ENCODE data around the gene MGST3. TPM values are rescaled to one million over a fixed set of nuclear protein-coding genes. Genes with fewer than 3 reads are reported as not detected.

MGST3 gene
- total and polyA plus RNA-seq, 2 experiments from 2014 or later, result 84.5 to 262 TPM

DNA sequence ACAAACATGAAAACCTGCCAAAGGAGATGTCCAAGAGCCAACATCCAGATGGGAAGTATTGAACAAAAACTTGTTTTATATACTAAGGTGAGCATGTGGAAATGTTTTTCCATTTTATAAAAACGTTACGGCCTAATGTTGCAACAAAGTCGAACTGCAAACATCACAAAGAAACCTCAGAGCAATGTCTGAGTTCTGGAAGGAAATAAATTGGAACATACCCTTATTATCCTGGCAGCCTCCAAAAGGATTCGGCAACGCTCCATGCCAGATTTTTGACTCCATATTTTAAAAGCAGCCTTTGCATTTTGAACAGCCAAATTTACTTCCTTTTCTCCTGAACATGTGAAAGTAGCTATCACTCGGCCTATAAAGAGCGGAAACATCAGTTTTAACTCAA, 64.0 kb downstream of the MGST3 start:
- H3K4me3 ChIP-seq, result no peak overlapping the region
- H3K36me3 ChIP-seq (ENCODE audit: insufficient read depth), result peaks cover 6% of the 10 kb centered on the region
- H3K27ac Mint-ChIP-seq, result no peak overlapping the region
- H3K4me1 ChIP-seq (ENCODE audit: insufficient read depth), result peaks cover 8% of the 10 kb centered on the region; the same call in 1 of the 2 replicates
- H3F3A ChIP-seq (replicated peaks; ENCODE audit: low read depth), result peaks cover 5% of the 10 kb centered on the region
- H3K4me1 Mint-ChIP-seq, result peaks cover 8% of the 10 kb centered on the region
- H3K9me3 Mint-ChIP-seq, result peaks cover 26% of the 10 kb centered on the region
- no peak overlapping the region for H3K4me3 Mint-ChIP-seq
- H3K9me2 ChIP-seq (ENCODE audit: insufficient read depth), result no peaks in the 10 kb centered on the region
- H3K27me3 Mint-ChIP-seq (ENCODE audit: insufficient read depth, low read depth, poor library complexity), result peaks cover 3% of the 10 kb centered on the region
- peaks cover 75% of the 10 kb centered on the region for H3K79me2 ChIP-seq (replicated peaks; ENCODE audit: insufficient read depth)
- TF ChIP-seq ZNF331 (CRISPR knock-in tag; IDR thresholded peaks at IDR 0.05; ENCODE audit: low read depth), result no peak
- TF ChIP-seq, protein P1, sequence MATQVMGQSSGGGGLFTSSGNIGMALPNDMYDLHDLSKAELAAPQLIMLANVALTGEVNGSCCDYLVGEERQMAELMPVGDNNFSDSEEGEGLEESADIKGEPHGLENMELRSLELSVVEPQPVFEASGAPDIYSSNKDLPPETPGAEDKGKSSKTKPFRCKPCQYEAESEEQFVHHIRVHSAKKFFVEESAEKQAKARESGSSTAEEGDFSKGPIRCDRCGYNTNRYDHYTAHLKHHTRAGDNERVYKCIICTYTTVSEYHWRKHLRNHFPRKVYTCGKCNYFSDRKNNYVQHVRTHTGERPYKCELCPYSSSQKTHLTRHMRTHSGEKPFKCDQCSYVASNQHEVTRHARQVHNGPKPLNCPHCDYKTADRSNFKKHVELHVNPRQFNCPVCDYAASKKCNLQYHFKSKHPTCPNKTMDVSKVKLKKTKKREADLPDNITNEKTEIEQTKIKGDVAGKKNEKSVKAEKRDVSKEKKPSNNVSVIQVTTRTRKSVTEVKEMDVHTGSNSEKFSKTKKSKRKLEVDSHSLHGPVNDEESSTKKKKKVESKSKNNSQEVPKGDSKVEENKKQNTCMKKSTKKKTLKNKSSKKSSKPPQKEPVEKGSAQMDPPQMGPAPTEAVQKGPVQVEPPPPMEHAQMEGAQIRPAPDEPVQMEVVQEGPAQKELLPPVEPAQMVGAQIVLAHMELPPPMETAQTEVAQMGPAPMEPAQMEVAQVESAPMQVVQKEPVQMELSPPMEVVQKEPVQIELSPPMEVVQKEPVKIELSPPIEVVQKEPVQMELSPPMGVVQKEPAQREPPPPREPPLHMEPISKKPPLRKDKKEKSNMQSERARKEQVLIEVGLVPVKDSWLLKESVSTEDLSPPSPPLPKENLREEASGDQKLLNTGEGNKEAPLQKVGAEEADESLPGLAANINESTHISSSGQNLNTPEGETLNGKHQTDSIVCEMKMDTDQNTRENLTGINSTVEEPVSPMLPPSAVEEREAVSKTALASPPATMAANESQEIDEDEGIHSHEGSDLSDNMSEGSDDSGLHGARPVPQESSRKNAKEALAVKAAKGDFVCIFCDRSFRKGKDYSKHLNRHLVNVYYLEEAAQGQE (IDR thresholded peaks at IDR 0.05; ENCODE audit: unreplicated experiment), result no peak
- TF ChIP-seq, protein P2, sequence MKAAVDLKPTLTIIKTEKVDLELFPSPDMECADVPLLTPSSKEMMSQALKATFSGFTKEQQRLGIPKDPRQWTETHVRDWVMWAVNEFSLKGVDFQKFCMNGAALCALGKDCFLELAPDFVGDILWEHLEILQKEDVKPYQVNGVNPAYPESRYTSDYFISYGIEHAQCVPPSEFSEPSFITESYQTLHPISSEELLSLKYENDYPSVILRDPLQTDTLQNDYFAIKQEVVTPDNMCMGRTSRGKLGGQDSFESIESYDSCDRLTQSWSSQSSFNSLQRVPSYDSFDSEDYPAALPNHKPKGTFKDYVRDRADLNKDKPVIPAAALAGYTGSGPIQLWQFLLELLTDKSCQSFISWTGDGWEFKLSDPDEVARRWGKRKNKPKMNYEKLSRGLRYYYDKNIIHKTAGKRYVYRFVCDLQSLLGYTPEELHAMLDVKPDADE (IDR thresholded peaks at IDR 0.05), result no peak
- TF ChIP-seq JUNB (IDR thresholded peaks at IDR 0.05; ENCODE audit: unreplicated experiment), result no peak
- TF ChIP-seq, protein P3, sequence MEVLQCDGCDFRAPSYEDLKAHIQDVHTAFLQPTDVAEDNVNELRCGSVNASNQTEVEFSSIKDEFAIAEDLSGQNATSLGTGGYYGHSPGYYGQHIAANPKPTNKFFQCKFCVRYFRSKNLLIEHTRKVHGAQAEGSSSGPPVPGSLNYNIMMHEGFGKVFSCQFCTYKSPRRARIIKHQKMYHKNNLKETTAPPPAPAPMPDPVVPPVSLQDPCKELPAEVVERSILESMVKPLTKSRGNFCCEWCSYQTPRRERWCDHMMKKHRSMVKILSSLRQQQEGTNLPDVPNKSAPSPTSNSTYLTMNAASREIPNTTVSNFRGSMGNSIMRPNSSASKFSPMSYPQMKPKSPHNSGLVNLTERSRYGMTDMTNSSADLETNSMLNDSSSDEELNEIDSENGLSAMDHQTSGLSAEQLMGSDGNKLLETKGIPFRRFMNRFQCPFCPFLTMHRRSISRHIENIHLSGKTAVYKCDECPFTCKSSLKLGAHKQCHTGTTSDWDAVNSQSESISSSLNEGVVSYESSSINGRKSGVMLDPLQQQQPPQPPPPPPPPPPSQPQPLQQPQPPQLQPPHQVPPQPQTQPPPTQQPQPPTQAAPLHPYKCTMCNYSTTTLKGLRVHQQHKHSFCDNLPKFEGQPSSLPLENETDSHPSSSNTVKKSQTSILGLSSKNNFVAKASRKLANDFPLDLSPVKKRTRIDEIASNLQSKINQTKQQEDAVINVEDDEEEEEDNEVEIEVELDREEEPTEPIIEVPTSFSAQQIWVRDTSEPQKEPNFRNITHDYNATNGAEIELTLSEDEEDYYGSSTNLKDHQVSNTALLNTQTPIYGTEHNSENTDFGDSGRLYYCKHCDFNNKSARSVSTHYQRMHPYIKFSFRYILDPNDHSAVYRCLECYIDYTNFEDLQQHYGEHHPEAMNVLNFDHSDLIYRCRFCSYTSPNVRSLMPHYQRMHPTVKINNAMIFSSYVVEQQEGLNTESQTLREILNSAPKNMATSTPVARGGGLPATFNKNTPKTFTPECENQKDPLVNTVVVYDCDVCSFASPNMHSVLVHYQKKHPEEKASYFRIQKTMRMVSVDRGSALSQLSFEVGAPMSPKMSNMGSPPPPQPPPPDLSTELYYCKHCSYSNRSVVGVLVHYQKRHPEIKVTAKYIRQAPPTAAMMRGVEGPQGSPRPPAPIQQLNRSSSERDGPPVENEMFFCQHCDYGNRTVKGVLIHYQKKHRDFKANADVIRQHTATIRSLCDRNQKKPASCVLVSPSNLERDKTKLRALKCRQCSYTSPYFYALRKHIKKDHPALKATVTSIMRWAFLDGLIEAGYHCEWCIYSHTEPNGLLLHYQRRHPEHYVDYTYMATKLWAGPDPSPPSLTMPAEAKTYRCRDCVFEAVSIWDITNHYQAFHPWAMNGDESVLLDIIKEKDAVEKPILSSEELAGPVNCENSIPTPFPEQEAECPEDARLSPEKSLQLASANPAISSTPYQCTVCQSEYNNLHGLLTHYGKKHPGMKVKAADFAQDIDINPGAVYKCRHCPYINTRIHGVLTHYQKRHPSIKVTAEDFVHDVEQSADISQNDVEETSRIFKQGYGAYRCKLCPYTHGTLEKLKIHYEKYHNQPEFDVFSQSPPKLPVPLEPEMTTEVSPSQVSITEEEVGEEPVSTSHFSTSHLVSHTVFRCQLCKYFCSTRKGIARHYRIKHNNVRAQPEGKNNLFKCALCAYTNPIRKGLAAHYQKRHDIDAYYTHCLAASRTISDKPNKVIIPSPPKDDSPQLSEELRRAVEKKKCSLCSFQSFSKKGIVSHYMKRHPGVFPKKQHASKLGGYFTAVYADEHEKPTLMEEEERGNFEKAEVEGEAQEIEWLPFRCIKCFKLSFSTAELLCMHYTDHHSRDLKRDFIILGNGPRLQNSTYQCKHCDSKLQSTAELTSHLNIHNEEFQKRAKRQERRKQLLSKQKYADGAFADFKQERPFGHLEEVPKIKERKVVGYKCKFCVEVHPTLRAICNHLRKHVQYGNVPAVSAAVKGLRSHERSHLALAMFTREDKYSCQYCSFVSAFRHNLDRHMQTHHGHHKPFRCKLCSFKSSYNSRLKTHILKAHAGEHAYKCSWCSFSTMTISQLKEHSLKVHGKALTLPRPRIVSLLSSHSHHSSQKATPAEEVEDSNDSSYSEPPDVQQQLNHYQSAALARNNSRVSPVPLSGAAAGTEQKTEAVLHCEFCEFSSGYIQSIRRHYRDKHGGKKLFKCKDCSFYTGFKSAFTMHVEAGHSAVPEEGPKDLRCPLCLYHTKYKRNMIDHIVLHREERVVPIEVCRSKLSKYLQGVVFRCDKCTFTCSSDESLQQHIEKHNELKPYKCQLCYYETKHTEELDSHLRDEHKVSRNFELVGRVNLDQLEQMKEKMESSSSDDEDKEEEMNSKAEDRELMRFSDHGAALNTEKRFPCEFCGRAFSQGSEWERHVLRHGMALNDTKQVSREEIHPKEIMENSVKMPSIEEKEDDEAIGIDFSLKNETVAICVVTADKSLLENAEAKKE (CRISPR knock-in tag; IDR thresholded peaks at IDR 0.05), result no peak
- no peak for TF ChIP-seq POLR2AphosphoS5 (IDR thresholded peaks at IDR 0.05; ENCODE audit: low read depth)
- TF ChIP-seq CREB1 (CRISPR knock-in tag; IDR thresholded peaks at IDR 0.05; ENCODE audit: low read depth), result no peak
- TF ChIP-seq EZH2 (IDR thresholded peaks at IDR 0.05; ENCODE audit: low read depth, unreplicated experiment), result no peak
- TF ChIP-seq, protein P4, sequence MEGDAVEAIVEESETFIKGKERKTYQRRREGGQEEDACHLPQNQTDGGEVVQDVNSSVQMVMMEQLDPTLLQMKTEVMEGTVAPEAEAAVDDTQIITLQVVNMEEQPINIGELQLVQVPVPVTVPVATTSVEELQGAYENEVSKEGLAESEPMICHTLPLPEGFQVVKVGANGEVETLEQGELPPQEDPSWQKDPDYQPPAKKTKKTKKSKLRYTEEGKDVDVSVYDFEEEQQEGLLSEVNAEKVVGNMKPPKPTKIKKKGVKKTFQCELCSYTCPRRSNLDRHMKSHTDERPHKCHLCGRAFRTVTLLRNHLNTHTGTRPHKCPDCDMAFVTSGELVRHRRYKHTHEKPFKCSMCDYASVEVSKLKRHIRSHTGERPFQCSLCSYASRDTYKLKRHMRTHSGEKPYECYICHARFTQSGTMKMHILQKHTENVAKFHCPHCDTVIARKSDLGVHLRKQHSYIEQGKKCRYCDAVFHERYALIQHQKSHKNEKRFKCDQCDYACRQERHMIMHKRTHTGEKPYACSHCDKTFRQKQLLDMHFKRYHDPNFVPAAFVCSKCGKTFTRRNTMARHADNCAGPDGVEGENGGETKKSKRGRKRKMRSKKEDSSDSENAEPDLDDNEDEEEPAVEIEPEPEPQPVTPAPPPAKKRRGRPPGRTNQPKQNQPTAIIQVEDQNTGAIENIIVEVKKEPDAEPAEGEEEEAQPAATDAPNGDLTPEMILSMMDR (conservative IDR thresholded peaks at IDR 0.05; ENCODE audit: low read depth in 2 of 2), result no peak
- no peak for TF ChIP-seq ZNF114 (CRISPR knock-in tag; IDR thresholded peaks at IDR 0.05)
- TF ChIP-seq EZH2phosphoT487 (IDR thresholded peaks at IDR 0.05; ENCODE audit: unreplicated experiment), result no peak
- TF ChIP-seq STAT1 (IDR thresholded peaks at IDR 0.05; ENCODE audit: unreplicated experiment), result no peak
- no peak for TF ChIP-seq NANOG (IDR thresholded peaks at IDR 0.05; ENCODE audit: borderline replicate concordance)
- no peak overlapping the region for H2AFZ ChIP-seq
- ATAC-seq (no peak), DNase-seq (ENCODE audit: low spot score) (no peak)
- H3K36me3 Mint-ChIP-seq (ENCODE audit: low read depth), result peaks cover 47% of the 10 kb centered on the region
- H3K27me3 ChIP-seq (ENCODE audit: insufficient read depth), result no peaks in the 10 kb centered on the region
- no peaks in the 10 kb centered on the region; the same call in none of the 2 replicates for H4K20me1 ChIP-seq (replicated peaks; ENCODE audit: insufficient read depth)
- no peak overlapping the region for H3K4me2 ChIP-seq
- H3K27ac ChIP-seq (ENCODE audit: low read depth), result no peak overlapping the region
